ENCODE measurements around the gene SUSD4. TPM values are rescaled to one million over a fixed set of nuclear protein-coding genes. Genes with fewer than 3 reads are reported as not detected.

SUSD4 gene
- total and polyA plus RNA-seq, 9 of the 15 experiments (the other 6 are each of a cell fraction or from before 2014, with no cell fraction given): 0.06 to 1.7 (median 0.09) TPM; not detected in 4

DNA sequence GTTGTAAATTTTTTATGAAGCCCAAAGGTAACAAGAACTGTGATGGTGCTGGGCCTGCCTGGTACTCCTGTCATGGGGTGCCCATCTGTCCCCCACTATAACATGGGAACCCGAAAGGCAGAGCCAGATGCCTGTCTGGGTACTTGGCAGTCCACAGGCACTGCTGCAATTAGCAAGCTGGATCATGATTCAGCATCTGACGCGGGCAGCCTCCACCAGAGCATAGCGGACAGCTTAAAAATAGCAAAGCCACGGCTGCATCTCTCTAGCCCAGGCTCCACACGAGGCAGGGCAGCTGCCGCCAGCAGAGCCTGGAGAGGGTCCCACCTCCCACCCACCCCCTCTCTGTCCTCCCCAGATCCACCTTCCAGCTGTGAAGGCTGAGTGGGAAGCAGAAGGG lies 22.9 kb downstream of the SUSD4 start (continued):
- TF ChIP-seq, protein P1, sequence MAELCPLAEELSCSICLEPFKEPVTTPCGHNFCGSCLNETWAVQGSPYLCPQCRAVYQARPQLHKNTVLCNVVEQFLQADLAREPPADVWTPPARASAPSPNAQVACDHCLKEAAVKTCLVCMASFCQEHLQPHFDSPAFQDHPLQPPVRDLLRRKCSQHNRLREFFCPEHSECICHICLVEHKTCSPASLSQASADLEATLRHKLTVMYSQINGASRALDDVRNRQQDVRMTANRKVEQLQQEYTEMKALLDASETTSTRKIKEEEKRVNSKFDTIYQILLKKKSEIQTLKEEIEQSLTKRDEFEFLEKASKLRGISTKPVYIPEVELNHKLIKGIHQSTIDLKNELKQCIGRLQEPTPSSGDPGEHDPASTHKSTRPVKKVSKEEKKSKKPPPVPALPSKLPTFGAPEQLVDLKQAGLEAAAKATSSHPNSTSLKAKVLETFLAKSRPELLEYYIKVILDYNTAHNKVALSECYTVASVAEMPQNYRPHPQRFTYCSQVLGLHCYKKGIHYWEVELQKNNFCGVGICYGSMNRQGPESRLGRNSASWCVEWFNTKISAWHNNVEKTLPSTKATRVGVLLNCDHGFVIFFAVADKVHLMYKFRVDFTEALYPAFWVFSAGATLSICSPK (IDR thresholded peaks at IDR 0.05; ENCODE audit: borderline replicate concordance): no peak
- TF ChIP-seq CBFB (CRISPR knock-in tag; IDR thresholded peaks at IDR 0.05): no peak
- TF ChIP-seq, protein P2, sequence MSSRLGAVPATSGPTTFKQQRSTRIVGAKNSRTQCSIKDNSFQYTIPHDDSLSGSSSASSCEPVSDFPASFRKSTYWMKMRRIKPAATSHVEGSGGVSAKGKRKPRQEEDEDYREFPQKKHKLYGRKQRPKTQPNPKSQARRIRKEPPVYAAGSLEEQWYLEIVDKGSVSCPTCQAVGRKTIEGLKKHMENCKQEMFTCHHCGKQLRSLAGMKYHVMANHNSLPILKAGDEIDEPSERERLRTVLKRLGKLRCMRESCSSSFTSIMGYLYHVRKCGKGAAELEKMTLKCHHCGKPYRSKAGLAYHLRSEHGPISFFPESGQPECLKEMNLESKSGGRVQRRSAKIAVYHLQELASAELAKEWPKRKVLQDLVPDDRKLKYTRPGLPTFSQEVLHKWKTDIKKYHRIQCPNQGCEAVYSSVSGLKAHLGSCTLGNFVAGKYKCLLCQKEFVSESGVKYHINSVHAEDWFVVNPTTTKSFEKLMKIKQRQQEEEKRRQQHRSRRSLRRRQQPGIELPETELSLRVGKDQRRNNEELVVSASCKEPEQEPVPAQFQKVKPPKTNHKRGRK (tag; IDR thresholded peaks at IDR 0.05): no peak
- TF ChIP-seq, protein P3, sequence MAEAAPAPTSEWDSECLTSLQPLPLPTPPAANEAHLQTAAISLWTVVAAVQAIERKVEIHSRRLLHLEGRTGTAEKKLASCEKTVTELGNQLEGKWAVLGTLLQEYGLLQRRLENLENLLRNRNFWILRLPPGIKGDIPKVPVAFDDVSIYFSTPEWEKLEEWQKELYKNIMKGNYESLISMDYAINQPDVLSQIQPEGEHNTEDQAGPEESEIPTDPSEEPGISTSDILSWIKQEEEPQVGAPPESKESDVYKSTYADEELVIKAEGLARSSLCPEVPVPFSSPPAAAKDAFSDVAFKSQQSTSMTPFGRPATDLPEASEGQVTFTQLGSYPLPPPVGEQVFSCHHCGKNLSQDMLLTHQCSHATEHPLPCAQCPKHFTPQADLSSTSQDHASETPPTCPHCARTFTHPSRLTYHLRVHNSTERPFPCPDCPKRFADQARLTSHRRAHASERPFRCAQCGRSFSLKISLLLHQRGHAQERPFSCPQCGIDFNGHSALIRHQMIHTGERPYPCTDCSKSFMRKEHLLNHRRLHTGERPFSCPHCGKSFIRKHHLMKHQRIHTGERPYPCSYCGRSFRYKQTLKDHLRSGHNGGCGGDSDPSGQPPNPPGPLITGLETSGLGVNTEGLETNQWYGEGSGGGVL (CRISPR knock-in tag; IDR thresholded peaks at IDR 0.05): no peak
- TF ChIP-seq, protein P4, sequence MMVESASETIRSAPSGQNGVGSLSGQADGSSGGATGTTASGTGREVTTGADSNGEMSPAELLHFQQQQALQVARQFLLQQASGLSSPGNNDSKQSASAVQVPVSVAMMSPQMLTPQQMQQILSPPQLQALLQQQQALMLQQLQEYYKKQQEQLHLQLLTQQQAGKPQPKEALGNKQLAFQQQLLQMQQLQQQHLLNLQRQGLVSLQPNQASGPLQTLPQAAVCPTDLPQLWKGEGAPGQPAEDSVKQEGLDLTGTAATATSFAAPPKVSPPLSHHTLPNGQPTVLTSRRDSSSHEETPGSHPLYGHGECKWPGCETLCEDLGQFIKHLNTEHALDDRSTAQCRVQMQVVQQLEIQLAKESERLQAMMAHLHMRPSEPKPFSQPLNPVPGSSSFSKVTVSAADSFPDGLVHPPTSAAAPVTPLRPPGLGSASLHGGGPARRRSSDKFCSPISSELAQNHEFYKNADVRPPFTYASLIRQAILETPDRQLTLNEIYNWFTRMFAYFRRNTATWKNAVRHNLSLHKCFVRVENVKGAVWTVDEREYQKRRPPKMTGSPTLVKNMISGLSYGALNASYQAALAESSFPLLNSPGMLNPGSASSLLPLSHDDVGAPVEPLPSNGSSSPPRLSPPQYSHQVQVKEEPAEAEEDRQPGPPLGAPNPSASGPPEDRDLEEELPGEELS (CRISPR knock-in tag; IDR thresholded peaks at IDR 0.05; ENCODE audit: borderline replicate concordance): no peak
- peak; percentile 66 for TF ChIP-seq NFE2 (IDR thresholded peaks at IDR 0.05; ENCODE audit: low read depth)
- TF ChIP-seq MAFG (tag; conservative IDR thresholded peaks at IDR 0.05): 0 out of 2 replicates have a peak, but pooled peaks have one; percentile 14
- no peak for TF ChIP-seq SRSF9 (IDR thresholded peaks at IDR 0.05; ENCODE audit: borderline replicate concordance, low read depth, low read length)
- no peak for TF ChIP-seq ZNF583 (CRISPR knock-in tag; IDR thresholded peaks at IDR 0.05)
- TF ChIP-seq HMGN3 (IDR thresholded peaks at IDR 0.05; ENCODE audit: borderline replicate concordance, extremely low read depth, insufficient read length, low read depth, low read length): no peak

All from K562 (cell line).